IMR-90 (cell line): Measurements from ENCODE around the gene CETP. TPM values are rescaled to one million over a fixed set of nuclear protein-coding genes. Genes with fewer than 3 reads are reported as not detected.

Experiments used
- ATAC-seq: fragments of 200-7000 bp; cut with Tn5 transposase; 2 replicates; pipeline ENCODE4 v1.9.1; 2020; ENCODE audit warnings: low read depth, mild to moderate bottlenecking, moderate library complexity
- BruUV-seq: library from RNA; stranded (reverse); fragments of 400-500 nt; replicated peaks from 2 replicates; lab custom pipeline; 2021; lab: Mats Ljungman, UMichigan
- CTCF ChIA-PET: fragments of 300-600 bp; formaldehyde crosslinking; extraction: SDS; loops from one replicate; lab custom pipeline; 2021; ENCODE audit warnings: antibody characterized with exemption; lab: Yijun Ruan, JAX
- POLR2A ChIA-PET: fragments of 300-600 bp; sonication (Branson Sonifier 250); formaldehyde crosslinking; loops from one replicate; lab custom pipeline; 2022; ENCODE audit warnings: antibody characterized with exemption; ENCODE audit not compliant: unreplicated experiment; lab: Charles Lee
- DNase-seq: peaks from one replicate; pipeline ENCODE4 v3.0.0; 2013
- H2AFZ ChIP-seq: replicated peaks from 2 replicates; pipeline ENCODE3; 2013; ENCODE audit warnings: low read length, mild to moderate bottlenecking; ENCODE audit not compliant: poor library complexity
- H2AK5ac ChIP-seq: 2 replicates; pipeline ENCODE4 v1.6.1; 2013; ENCODE audit warnings: low read depth, low read length, inconsistent platforms
- H2AK9ac ChIP-seq: replicated peaks from 2 replicates; pipeline ENCODE3; 2013; ENCODE audit warnings: mild to moderate bottlenecking, low read depth, low read length, moderate library complexity; ENCODE audit not compliant: poor library complexity
- H2BK120ac ChIP-seq: 2 replicates; pipeline ENCODE4 v1.6.1; 2013; ENCODE audit warnings: low read depth, low read length, inconsistent platforms
- H2BK15ac ChIP-seq: 3 replicates; pipeline ENCODE4 v1.6.1; 2013; ENCODE audit warnings: low read depth, low read length, inconsistent platforms
- H2BK20ac ChIP-seq: 2 replicates; pipeline ENCODE4 v1.6.1; 2013; ENCODE audit warnings: low read depth, mild to moderate bottlenecking, inconsistent platforms, low read length, moderate library complexity
- H2BK5ac ChIP-seq: 2 replicates; pipeline ENCODE4 v1.6.1; 2013; ENCODE audit warnings: mild to moderate bottlenecking, low read depth, low read length, inconsistent platforms; ENCODE audit not compliant: poor library complexity, severe bottlenecking
- H3K14ac ChIP-seq: replicated peaks from 2 replicates; pipeline ENCODE4 v1.6.1; 2013; ENCODE audit warnings: low read depth, low read length, inconsistent platforms
- H3K18ac ChIP-seq: 2 replicates; pipeline ENCODE4 v1.6.1; 2013; ENCODE audit warnings: low read depth, low read length, control low read depth
- H3K23ac ChIP-seq: 2 replicates; pipeline ENCODE4 v1.6.1; 2013; ENCODE audit warnings: low read depth, low read length, inconsistent platforms
- H3K27ac ChIP-seq: 2 replicates; pipeline ENCODE4 v1.5.1; 2013; ENCODE audit warnings: mild to moderate bottlenecking, control low read depth, low read length; ENCODE audit not compliant: insufficient read depth
- H3K27me3 ChIP-seq: 2 replicates; pipeline ENCODE4 v1.6.1; 2013; ENCODE audit warnings: low read length; ENCODE audit not compliant: control insufficient read depth, insufficient read depth
- H3K36me3 ChIP-seq: 2 replicates; pipeline ENCODE4 v1.6.1; 2013; ENCODE audit warnings: low read length, mixed read lengths; ENCODE audit not compliant: control insufficient read depth, insufficient read depth
- H3K4ac ChIP-seq: 2 replicates; pipeline ENCODE4 v1.6.1; 2013; ENCODE audit warnings: low read depth, low read length, inconsistent platforms
- H3K4me1 ChIP-seq: 2 replicates; pipeline ENCODE4 v1.6.1; 2013; ENCODE audit warnings: low read length, mixed read lengths; ENCODE audit not compliant: control insufficient read depth, insufficient read depth
- H3K4me2 ChIP-seq: 2 replicates; pipeline ENCODE4 v1.6.1; 2013; ENCODE audit warnings: low read depth, mild to moderate bottlenecking, control low read depth, low read length, moderate library complexity
- H3K4me3 ChIP-seq: 2 replicates; pipeline ENCODE4 v1.5.1; 2013; ENCODE audit warnings: low read depth, mild to moderate bottlenecking, control low read depth, low read length, moderate library complexity; ENCODE audit not compliant: insufficient read depth
- H3K56ac ChIP-seq: 2 replicates; pipeline ENCODE4 v1.6.1; 2013; ENCODE audit warnings: low read length, inconsistent platforms; ENCODE audit not compliant: insufficient read depth; ENCODE audit errors: extremely low read depth
- H3K79me1 ChIP-seq, 2 experiments: 2 replicates each; pipeline ENCODE4 v1.6.1; 2013; ENCODE audit warnings: low read length in 2 of 2, inconsistent platforms in 1 of 2, low read depth in 1 of 2
- H3K9ac ChIP-seq: 2 replicates; pipeline ENCODE4 v1.6.1; 2013; ENCODE audit warnings: low read depth, low read length, control low read depth
- H3K9me1 ChIP-seq: 2 replicates; pipeline ENCODE4 v1.6.1; 2013; ENCODE audit warnings: low read length, inconsistent platforms; ENCODE audit not compliant: insufficient read depth
- H3K9me3 ChIP-seq: 2 replicates; pipeline ENCODE4 v1.6.1; 2013; ENCODE audit warnings: low read length; ENCODE audit not compliant: control insufficient read depth, insufficient read depth
- H4K20me1 ChIP-seq: 2 replicates; pipeline ENCODE4 v1.6.1; 2013; ENCODE audit warnings: low read length, inconsistent platforms; ENCODE audit not compliant: insufficient read depth
- H4K5ac ChIP-seq: 2 replicates; pipeline ENCODE4 v1.6.1; 2013; ENCODE audit warnings: mild to moderate bottlenecking, low read depth, low read length, control low read depth
- H4K8ac ChIP-seq, 2 experiments: 2 replicates each; pipeline ENCODE4 v1.6.1; 2013; ENCODE audit warnings: low read depth in 2 of 2, low read length in 2 of 2, control low read depth in 1 of 2, inconsistent platforms in 1 of 2
- H4K91ac ChIP-seq: 2 replicates; pipeline ENCODE4 v1.6.1; 2013; ENCODE audit warnings: low read depth, low read length, inconsistent platforms; ENCODE audit not compliant: insufficient read depth
- BHLHE40 ChIP-seq: fragments of 150-350 bp; IDR thresholded peaks from 2 replicates; pipeline ENCODE4 v1.6.1; 2016; ENCODE audit warnings: mild to moderate bottlenecking, low read depth, low read length
- CEBPB ChIP-seq: IDR thresholded peaks from 2 replicates; pipeline ENCODE4 v1.6.1; 2012; ENCODE audit warnings: low read depth, low read length, improper control_type of control experiment
- FOS ChIP-seq: fragments of 150-350 bp; IDR thresholded peaks from 2 replicates; pipeline ENCODE4 v1.6.1; 2016; ENCODE audit warnings: low read depth, low read length
- MAFK ChIP-seq: IDR thresholded peaks from 2 replicates; pipeline ENCODE4 v1.6.1; 2012; ENCODE audit warnings: low read depth, low read length, improper control_type of control experiment
- MAZ ChIP-seq: IDR thresholded peaks from 2 replicates; pipeline ENCODE4 v1.6.1; 2012; ENCODE audit warnings: low read depth, mild to moderate bottlenecking, low read length, improper control_type of control experiment, moderate library complexity, borderline replicate concordance
- MXI1 ChIP-seq: IDR thresholded peaks from 2 replicates; pipeline ENCODE4 v1.6.1; 2012; ENCODE audit warnings: low read depth, mild to moderate bottlenecking, low read length, moderate library complexity, borderline replicate concordance
- NFE2L2 ChIP-seq: fragments of 150-350 bp; IDR thresholded peaks from 2 replicates; pipeline ENCODE4 v1.6.1; 2016; ENCODE audit warnings: low read depth, mild to moderate bottlenecking, low read length
- POLR2A ChIP-seq: IDR thresholded peaks from 2 replicates; pipeline ENCODE4 v1.6.1; 2012; ENCODE audit warnings: mild to moderate bottlenecking, low read depth, low read length
- RAD21 ChIP-seq: IDR thresholded peaks from 2 replicates; pipeline ENCODE4 v1.6.1; 2012; ENCODE audit warnings: low read length, improper control_type of control experiment
- RCOR1 ChIP-seq: IDR thresholded peaks from 2 replicates; pipeline ENCODE4 v1.6.1; 2012; ENCODE audit warnings: mild to moderate bottlenecking, low read length, improper control_type of control experiment; ENCODE audit not compliant: insufficient replicate concordance
- RFX5 ChIP-seq: IDR thresholded peaks from 2 replicates; pipeline ENCODE4 v1.8.0; 2012; ENCODE audit warnings: low read depth, mild to moderate bottlenecking, low read length, moderate library complexity
- SMC3 ChIP-seq: fragments of 150-350 bp; IDR thresholded peaks from 2 replicates; pipeline ENCODE4 v1.6.1; 2016; ENCODE audit warnings: low read depth, mild to moderate bottlenecking, antibody characterized with exemption, low read length, moderate library complexity
- WGBS, 2 experiments: methylation state at CpG; one replicate each; pipeline versions ENCODE4 v1.1.5 to v1.1.7; 2013; ENCODE audit warnings: missing lambda C conversion rate in 2 of 2; ENCODE audit not compliant: insufficient read length in 1 of 2; ENCODE audit errors: extremely low coverage in 2 of 2; 5-methylcytosine and 5-hydroxymethylcytosine counted together
- dilution Hi-C: fragments of 300-500 bp; cut with HindIII; formaldehyde crosslinking; loops from one replicate; pipeline ENCODE4 v1.14.3; 2018; ENCODE audit warnings: low sequenced_read_pairs; ENCODE audit not compliant: unreplicated experiment
- in situ Hi-C: fragments of 300-500 bp; cut with MboI; formaldehyde crosslinking; loops from 3 replicates; pipeline ENCODE4 v1.14.3; 2019; ENCODE audit warnings: low sequenced_read_pairs, inconsistent platforms, mixed read lengths
- intact Hi-C: fragments of 100-400 bp; cut with micrococcal nuclease; formaldehyde crosslinking; loops from 2 replicates; pipeline ENCODE4 v1.10.0; 2022
- polyA plus RNA-seq, 3 experiments: library from polyadenylated mRNA; depleted of rRNA; stranded (reverse); fragments of >200 nt; gene quantifications; 2 replicates each; pipeline ENCODE4 v1.2.3, GENCODE V29; 2012; ENCODE audit warnings: low replicate concordance in 1 of 3
- total RNA-seq: library from RNA; depleted of rRNA; stranded (reverse); fragments of >200 nt; gene quantifications from 2 replicates; pipeline ENCODE4 v1.2.3, GENCODE V29; 2012
- TF ChIP-seq, protein P1 (sequence below): conservative IDR thresholded peaks from 2 replicates; pipeline ENCODE4 v1.5.1; 2012; ENCODE audit warnings: mild to moderate bottlenecking, low read depth, low read length, improper control_type of control experiment
- TF ChIP-seq, protein P2 (sequence below): fragments of 150-350 bp; IDR thresholded peaks from 2 replicates; pipeline ENCODE4 v1.6.1; 2017; ENCODE audit warnings: mild to moderate bottlenecking, antibody characterized with exemption, low read length, low read depth
- TF ChIP-seq, protein P3 (sequence below): fragments of 150-350 bp; IDR thresholded peaks from 2 replicates; pipeline ENCODE4 v1.6.1; 2016; ENCODE audit warnings: low read depth, mild to moderate bottlenecking, low read length, moderate library complexity, borderline replicate concordance

Gene CETP
- total and polyA plus RNA-seq, 2 of the 4 experiments (the other 2 are of a cell fraction): not detected

DNA sequence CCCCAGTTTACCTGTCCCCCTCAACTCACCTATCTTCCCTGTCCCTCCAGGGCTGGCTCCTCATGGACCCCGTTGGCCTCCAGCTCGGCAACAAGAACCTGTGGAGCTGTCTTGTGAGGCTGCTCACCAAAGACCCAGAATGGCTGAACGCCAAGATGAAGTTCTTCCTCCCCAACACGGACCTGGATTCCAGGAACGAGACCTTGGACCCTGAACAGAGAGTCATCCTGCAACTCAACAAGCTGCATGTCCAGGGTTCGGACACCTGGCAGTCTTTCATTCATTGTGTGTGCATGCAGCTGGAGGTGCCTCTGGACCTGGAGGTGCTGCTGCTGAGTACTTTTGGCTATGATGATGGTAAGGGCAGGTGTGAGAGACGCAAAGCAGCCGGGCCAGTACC lies 58.9 kb downstream of the CETP start:
- 81% methylated on average over 4 of the region's 8 CpGs; no CpG with 5 or more reads in 1 of the 2 experiments for WGBS, 2 experiments
- dilution Hi-C loops: no loop called here
- Histone ChIP-seq H3K4me2 (no peak overlapping the region), H3K4me1 (no peaks in the 10 kb centered on the region), H3K9ac (no peak overlapping the region), H3K27ac (no peak overlapping the region), H3K4ac (no peak overlapping the region), H3K56ac (no peak overlapping the region), H2BK20ac (no peak overlapping the region), H3K9me1 (peaks cover 17% of the 10 kb centered on the region), H4K20me1 (no peaks in the 10 kb centered on the region), H3K23ac (no peak overlapping the region), H3K4me3 (no peak overlapping the region), H3K36me3 (peaks cover 39% of the 10 kb centered on the region), H3K14ac (no peak overlapping the region), H2BK15ac (no peak overlapping the region), H4K8ac (no peak overlapping the region), H3K79me1 (peaks cover 6 to 30% of the 10 kb centered on the region in 2 experiments; a peak in 3 of 4 replicates), H4K91ac (no peak overlapping the region), H3K18ac (no peak overlapping the region), H2AK9ac (no peak overlapping the region), H2AK5ac (no peak overlapping the region), H3K9me3 (peaks cover 2% of the 10 kb centered on the region; the same call in 1 of the 2 replicates), H2AFZ (no peak overlapping the region), H3K27me3 (no peaks in the 10 kb centered on the region), H2BK5ac (no peak overlapping the region), H2BK120ac (no peak overlapping the region), H4K5ac (no peak overlapping the region)
- ChIA-PET POLR2A (no interaction called here), CTCF (interaction anchor here (1.1 kb wide), 1 partner anchor 10 kb away, joined by 3 read pairs; no protein-coding TSS in a partner anchor)
- TF ChIP-seq, protein P1, sequence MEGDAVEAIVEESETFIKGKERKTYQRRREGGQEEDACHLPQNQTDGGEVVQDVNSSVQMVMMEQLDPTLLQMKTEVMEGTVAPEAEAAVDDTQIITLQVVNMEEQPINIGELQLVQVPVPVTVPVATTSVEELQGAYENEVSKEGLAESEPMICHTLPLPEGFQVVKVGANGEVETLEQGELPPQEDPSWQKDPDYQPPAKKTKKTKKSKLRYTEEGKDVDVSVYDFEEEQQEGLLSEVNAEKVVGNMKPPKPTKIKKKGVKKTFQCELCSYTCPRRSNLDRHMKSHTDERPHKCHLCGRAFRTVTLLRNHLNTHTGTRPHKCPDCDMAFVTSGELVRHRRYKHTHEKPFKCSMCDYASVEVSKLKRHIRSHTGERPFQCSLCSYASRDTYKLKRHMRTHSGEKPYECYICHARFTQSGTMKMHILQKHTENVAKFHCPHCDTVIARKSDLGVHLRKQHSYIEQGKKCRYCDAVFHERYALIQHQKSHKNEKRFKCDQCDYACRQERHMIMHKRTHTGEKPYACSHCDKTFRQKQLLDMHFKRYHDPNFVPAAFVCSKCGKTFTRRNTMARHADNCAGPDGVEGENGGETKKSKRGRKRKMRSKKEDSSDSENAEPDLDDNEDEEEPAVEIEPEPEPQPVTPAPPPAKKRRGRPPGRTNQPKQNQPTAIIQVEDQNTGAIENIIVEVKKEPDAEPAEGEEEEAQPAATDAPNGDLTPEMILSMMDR: no peak
- no peak for TF ChIP-seq RFX5
- TF ChIP-seq POLR2A: no peak
- TF ChIP-seq SMC3: no peak
- TF ChIP-seq RCOR1: no peak
- TF ChIP-seq BHLHE40: no peak
- TF ChIP-seq, protein P2, sequence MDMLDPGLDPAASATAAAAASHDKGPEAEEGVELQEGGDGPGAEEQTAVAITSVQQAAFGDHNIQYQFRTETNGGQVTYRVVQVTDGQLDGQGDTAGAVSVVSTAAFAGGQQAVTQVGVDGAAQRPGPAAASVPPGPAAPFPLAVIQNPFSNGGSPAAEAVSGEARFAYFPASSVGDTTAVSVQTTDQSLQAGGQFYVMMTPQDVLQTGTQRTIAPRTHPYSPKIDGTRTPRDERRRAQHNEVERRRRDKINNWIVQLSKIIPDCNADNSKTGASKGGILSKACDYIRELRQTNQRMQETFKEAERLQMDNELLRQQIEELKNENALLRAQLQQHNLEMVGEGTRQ: no peak
- TF ChIP-seq NFE2L2: no peak
- no peak for TF ChIP-seq MAFK
- TF ChIP-seq FOS: no peak
- TF ChIP-seq RAD21: no peak
- TF ChIP-seq MXI1: no peak
- TF ChIP-seq CEBPB: no peak
- TF ChIP-seq, protein P3, sequence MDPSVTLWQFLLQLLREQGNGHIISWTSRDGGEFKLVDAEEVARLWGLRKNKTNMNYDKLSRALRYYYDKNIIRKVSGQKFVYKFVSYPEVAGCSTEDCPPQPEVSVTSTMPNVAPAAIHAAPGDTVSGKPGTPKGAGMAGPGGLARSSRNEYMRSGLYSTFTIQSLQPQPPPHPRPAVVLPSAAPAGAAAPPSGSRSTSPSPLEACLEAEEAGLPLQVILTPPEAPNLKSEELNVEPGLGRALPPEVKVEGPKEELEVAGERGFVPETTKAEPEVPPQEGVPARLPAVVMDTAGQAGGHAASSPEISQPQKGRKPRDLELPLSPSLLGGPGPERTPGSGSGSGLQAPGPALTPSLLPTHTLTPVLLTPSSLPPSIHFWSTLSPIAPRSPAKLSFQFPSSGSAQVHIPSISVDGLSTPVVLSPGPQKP: no peak
- no peak for TF ChIP-seq MAZ
- in situ Hi-C loops: no loop called here
- no TSS peak for BruUV-seq
- ATAC-seq: no peak
- intact Hi-C loops: no loop called here
- no peak for DNase-seq
